ENCODE results near the gene TMEM132C.

- TF ChIP-seq CTCF (conservative IDR thresholded peaks at IDR 0.05; ENCODE audit: low read length) (no peak), EZH2phosphoT487 (IDR thresholded peaks at IDR 0.05; ENCODE audit: borderline replicate concordance, low read depth, low read length) (no peak)
Measured at GRCh38 chr12:128693771-128694170, 426.8 kb downstream of the TMEM132C start.

Data from OCI-LY7 (cell line).